GM18511 (cell line): Measurements from ENCODE around the gene PLCD4.

Experiments
- ATAC-seq: cut with Tn5 transposase; IDR thresholded peaks from one replicate; pipeline ENCODE4 v1.9.1; 2021; ENCODE audit warnings: mild to moderate bottlenecking, moderate library complexity; ENCODE audit not compliant: unreplicated experiment

PLCD4 gene

DNA sequence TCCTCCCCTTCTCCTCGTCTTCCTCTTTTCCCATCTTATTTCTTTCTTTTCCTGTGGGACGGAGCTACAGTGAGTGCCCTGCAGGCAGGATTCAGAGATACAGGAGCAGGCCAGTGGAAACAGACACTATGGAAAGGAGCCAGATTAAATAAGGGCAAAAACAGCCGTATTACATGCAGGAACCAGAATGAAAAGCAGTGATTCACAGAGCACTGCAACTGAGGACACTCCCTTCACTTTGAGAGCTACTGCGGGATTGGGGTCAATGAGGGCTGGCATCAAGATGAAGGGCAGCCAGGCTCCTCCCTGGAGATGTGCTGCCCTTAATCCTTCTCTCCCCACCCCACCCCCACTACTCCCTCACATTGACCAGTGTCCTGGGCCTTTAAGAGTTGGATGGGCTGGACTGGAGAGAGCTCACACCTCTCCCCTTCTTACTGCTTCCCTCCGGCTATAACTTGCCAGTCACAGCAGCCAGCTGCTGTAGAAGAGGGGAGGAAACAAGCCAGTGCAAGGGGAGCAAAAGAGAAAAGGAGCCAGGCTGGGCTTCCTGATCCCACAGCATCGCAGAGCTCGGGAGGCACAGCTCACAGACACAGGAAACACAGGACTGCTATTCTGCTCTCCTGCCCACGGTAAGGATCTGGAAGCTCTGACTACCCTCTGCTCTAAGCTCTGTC lies at the start of gene PLCD4:
PLCD4 (plus strand) TSS at position 464 of the 680 bp plus-strand sequence. CDS start 7,841 bp downstream, outside the sequence.
- no peak for ATAC-seq

DNA sequence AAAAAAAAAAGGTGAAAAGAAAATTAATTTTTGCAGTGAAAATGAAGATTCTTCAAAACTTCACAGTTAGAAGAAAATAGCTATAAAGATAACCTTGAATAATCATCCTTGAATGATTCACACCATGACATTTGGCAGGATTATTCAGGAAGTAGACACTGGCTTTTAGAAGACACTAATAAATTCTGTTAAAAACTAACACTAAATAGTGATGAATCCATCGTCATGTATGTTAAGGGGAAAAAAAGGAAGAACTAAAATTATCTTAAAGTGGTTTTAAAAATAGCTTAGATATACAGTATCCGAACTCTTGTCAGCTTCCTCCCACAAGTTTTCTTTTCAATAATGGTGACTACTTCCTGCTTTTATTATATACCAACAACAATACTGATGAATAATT lies 49.8 kb upstream of the PLCD4 start:
- no peak for ATAC-seq

DNA sequence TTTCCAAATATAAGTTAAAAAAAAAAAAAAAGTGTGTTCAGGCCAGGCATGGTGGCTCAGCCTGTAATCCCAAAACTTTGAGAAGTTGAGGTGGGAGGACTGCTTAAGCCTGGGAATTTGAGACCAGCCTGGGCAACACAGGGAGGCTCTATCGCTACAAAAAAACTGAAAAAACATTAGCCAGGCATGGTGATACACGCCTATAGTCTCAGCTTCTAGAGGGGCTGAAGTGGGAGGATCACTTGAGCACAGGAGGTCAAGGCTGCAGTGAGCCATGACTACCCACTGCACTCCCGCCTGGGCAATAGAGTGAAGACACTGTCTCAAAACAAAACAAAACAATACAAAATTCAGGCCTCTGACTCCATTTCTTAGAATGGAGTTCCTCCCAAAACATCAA lies 48.7 kb upstream of the PLCD4 start:
- no peak for ATAC-seq

DNA sequence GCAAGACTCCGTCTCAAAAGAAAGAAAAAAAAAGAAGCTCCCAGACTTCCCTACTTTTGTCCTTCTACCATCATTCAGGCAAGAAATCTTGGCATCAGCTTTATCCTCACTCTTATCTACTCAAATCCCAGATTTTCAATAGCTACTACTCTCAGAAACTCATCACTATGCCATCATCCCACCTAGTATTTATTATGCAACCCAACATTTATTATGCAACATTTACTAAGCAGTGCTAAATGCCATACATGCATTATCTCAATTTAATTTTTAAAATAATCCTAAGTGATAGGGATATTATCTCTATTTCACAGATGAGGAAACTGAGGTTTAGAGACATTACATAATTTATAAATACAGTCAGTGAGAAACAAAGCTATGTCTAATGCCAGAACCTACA lies 43.6 kb upstream of the PLCD4 start:
- ATAC-seq = no peak

DNA sequence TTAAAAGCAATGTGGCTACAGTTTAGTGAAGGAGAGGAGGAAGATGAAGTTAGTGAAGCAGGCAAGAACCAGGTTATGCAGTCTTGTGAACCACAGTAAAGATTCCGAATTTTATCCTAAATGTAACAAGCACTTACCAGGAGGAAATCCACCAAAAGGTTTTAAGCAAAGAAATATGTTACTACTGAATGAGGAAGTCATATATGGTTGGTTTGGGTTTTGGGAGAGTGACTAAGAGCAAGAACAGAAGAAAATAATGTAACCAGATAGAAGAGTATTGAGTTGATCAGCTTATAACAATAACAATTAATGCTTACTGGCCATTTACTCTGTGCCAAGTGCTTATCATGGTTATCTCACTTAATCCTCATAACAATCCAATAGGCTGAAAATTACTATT lies 41.4 kb upstream of the PLCD4 start:
- ATAC-seq = no peak

DNA sequence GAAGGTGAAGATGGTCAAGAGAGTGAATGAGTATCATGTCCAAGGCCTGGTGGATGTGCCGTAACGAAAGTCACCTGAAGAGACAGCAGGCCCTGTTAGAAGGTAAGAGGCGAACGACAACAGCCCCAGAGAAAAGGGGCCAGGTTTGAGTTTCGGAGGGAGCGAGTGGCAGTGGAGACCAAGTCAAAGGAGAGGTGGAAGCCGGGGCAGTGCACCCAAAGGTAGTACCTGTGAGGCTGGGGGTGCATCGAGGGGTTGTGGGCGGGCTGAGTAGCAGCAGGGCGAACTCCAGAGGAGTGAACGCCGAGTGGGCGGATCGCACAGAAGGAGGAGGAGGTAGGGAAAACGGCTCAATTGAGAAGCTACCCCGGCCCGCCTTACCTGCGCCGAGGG lies 39.9 kb upstream of the PLCD4 start:
- peak; percentile 56 for ATAC-seq

DNA sequence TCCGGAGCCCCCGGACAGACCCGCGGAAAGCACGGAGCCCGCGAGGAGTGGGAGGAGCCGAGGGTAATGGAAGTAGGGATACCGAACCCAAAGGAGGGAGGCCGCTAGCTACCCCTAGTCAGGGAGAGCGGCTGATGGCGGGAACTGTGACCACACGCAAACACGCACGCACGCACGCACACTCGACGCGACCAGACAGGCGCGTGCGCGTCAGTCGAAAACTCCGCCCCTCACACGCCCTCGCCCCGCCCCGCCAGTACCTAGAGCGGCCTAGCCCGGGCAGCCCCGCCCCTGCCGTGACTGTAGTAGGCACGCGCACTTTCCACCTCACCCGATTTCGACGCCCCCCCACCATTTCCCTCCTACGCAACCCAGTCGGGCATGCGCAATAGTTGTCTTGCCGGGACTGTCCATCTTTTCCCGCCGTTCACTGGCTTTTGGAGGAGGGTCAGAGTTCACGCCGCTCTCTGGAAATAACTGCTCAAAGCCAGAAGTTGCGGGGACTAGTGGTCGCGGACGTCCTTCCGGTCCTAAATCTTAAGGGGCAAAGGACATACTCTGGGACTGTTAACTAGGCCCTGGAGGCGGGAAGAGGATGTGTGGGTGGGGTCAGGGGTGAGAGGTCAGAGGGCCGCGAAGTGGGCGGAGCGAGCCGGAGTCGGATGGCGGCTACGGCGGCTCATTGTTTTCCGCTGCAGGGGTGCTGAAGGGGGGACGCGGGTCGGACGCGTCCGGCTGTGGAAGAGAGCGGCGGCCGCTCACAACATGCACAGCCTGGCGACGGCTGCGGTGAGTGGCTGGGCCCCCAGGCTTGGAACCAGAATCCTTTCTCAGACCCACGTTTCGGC lies 39.3 kb upstream of the PLCD4 start, which contains the start of the genes CNOT9 and USP37:
CNOT9 (plus strand) TSS at position 650 of the 848 bp plus-strand sequence; CDS start at position 766, 116 bp downstream.
USP37 (minus strand) TSS at position 162 of the 848 bp plus-strand sequence. CDS start 9,698 bp downstream, outside the sequence.
- peak; percentile 79 for ATAC-seq

DNA sequence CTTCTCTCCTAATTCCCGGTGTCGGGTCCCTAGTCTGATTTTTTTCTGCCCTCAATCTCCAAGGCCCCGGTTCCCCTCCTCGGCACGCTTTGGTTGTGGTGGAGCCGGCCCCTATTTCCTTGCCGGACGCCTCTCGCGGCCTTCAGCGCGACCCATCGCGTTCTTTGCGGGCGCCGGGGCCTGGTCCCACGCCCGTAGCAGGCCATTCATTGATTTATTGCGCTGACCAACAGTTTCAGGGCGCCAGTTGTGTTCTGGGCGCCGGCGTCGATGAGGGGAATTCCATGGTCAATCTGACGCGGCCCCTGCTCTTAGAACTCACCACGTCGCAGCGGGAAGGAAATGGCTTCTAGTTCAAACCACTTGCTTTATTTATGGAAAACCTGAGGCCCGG lies 38.7 kb upstream of the PLCD4 start:
- ATAC-seq = peak; percentile 30

DNA sequence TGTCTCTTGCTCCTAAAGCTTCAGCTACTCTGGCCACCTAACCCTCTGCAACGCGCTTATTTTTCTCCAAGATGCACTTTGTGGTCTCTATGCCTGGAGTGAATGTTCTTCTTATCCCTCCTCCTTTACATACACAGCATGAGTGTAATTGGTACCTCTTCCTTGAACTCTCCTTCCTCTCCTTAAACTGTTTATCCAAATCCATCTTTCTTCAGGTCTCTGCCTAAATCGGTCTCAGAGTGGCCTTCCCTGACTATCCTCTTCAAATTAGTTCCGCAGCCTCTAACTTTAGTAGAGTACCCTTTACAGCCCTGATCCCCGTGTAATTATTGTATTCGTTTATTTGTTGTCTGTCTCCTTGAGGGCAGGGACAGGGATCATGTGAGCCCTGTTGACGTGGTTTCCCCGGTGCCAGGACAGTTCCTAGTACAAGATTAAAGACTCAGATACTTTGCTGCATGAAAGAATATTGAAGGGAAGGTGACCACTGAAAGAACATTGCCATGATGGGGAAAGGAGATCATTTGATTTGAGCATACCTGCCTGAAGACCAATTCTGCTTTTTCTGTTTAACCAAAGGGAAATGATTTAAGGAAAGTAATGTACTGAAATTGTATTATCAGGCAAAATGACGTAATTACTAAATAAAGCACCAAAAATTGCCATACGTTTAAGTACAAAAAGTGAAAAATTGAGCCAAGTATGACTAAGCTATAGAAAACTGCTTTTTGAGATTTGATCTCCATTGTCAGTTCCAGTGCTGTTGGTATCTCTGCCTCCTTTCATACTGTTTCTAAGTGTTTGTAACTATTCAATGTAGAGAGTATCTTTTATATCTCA lies 37.8 kb upstream of the PLCD4 start:
- ATAC-seq = no peak

DNA sequence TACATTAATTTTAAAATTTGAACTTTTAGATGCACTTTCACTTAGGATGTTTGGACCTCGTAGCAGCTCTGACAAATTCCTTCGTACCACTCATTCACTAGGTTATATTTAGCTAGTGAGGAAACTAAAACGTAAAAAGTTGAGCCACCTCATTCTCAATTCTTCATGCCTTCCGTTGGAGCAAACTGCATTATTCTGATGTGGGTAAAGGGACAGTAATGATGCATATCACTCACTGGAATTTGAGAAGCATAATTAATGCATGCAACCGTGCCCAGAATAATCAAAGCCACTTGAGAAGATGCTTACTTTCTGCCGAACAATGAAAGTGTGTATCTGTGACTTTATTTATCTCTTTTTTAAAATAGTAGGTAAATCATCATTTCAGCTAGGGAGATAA lies 36.8 kb upstream of the PLCD4 start:
- ATAC-seq = no peak

DNA sequence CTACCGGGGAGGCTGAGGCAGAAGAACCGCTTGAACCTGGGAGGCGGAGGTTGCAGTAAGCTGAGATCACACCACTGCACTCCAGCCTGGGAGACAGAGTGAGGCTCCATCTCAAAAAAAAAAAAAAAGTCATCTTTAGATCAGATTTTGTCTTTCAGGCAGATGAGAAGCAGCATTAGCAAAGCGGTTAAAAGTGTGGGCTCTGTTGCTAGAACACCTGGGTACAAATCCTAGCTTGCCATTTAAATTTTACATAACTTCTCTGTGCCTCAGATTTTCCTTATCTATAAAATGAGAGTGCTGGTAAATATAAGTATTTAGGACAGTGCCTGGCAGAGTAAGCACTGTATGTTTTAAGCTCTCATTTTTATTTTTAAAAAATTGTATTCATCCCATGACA lies 30.8 kb upstream of the PLCD4 start:
- ATAC-seq = no peak

DNA sequence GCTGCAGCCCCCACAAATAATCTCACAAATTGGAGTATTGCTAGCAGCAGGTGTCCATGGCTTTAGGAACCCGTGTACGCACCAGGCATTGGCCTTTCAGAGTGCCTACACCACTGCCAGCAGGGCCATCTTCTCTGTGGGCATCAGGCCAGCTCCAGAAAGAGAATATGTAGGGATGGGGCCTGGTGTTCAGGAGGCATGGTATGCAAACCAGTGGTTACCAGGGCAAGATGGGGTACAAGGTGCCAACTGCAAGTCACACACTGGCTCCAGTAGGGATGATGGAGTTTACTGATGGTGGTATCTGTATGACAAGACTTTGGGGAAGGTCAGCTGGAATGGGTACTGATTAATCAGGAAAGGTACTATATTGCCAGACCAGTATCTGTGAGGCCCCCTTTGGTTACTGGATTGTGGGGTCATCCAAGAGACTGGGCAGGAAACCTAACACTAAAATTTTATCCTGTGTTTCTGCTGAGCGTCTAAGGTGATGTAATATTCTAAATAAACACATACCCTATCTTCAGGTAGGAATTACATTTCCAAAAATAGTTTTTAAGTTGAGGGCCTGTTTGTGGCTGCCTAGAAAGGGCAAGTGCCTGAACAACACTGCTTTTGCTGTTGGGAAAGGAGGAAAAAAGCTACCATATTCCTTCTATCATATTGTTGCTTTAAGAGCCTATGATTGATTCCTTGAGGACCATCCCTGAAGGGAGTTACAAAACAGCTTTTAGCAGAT lies 30.0 kb upstream of the PLCD4 start:
- no peak for ATAC-seq

DNA sequence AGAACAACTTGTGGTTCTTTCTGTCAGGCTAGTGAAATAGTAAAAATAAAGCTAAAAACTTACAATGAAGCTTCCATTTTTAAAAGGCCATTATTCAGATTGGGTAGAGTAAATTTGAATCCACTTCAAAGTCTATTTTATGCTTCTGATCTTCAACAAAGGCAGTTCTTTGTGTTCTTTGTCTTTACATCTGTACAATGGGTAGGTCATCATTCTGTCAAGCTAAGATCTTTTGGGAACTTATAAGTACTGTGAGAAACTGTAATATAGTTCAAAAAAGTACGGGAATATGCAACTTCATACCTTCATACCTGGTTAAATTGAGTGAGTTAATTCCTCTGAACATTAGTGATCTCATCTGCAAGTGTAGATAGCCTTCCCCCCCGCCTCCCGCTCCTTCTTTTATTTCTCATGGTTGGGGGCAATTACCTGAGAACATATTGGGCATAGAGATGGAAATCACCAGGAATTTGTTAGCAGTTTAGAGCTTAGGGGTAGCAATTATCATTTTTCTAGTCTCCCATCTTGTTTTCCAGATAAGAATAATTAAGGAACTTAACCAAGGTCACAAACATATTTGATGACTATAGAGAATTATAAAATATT lies 29.3 kb upstream of the PLCD4 start:
- ATAC-seq = no peak

DNA sequence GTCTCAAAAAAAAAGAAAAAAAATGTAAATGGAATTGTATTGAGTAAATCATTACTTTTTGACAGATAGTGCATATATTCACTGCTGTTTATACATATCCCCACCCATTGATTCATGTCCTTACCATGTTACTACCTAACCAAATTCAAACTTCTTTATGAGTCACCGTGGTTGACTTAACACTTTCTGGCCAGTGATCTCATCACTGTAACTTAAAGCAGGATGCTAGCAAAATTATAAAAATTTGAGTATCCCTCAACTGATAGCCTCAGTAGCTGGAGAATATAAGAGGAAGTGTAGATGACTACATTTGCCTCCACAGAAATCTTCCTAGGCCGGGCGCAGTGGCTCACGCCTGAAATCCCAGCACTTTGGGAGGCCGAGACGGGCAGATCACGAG lies 25.6 kb upstream of the PLCD4 start:
- peak; percentile 95 for ATAC-seq

DNA sequence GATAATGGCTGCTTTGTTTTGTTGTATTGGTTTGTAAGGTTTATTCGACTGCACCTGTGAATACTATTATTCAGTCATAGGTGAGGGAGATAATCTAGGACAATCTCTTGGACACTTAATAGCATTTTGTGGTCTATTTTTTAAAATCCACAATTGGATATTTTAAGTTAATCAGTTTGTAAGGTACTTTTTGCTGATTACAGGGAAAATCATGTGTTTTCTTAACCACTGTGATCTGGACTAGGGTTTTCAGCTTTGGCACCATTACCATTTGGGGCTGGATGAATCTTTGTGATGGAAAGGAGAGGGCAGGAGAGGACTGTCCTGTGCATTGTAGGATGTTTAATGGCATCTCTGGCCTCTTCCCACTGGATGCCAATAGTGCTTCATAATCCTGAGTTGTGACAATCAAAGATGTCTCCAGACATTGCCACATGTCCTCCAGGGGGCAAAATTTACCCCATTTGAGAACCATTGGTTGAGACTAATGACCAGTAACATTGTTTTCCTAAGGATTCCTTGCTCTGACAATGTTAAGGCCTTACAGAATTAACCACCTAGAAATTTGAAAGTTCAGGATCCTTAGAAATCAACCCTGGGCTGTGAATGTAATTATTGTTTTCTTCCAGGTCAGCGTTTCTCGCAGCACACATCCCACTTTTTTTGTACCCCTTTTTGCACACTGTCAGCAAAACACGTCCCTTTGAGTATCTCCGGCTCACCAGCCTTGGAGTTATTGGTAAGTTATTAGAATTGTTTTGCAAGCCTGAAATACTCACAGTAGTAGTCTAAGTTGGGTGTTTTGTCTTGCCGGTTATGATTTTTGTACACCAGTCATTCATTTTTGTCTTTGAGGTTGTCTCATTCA lies 23.5 kb upstream of the PLCD4 start:
- ATAC-seq = no peak

DNA sequence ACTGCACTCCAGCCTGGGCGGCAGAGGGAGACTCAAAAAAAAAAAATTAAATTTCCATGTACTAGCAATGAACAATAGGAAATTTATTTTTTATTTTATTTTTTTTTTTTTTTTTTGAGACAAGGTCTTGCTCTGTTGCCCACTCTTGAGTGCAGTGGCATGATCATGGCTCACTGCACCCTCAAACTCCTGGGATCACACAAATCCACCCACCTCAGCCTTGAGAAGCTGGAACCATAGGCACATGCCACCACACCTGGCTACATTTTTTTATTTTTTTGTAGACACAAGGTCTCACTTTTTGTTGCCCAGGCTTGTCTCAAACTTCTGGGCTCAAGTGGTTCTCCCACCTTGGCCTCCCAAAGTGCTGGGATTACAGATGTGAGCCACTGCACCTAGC lies 22.2 kb upstream of the PLCD4 start:
- no peak for ATAC-seq

DNA sequence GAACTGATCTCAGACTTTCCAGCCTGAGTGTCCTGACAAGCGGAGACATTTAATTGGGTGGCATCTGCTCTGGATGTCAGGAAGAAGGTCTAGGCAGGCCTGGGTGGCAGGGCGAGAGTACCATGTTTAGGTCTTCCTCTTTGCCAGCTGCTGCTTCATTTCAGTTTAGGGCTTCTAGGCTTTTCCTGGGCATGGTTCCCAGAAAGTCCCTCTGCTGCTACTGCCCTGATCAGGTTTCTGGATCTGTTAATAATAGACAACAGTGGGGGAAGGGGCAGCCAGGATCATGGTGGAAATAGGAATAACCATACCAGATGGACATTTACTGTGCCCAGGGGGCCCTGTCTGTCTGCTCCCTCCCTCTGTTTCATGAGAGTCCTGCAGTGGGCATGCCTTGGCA lies 2.3 kb upstream of the PLCD4 start:
- ATAC-seq = no peak

DNA sequence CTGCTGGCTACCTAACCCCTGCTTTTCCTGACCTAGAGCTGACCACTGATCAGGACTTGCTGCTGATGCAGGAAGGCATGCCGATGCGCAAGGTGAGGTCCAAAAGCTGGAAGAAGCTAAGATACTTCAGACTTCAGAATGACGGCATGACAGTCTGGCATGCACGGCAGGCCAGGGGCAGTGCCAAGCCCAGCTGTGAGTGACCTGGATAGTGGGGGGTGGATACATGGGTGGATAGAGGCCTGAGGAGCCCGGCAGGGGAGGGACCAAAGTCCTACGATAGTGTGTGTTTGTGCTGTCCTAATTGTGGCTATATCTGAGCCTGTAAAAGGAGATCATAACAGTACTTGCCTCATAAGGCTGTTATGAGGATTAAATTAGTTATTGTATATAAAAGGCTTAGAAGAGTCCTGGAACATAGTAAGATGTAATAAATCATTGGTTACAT lies 8.2 kb downstream of the PLCD4 start:
- no peak for ATAC-seq
